ENCODE results near the gene FLCN.
"Not testable (repeated sequence)": the region's sequence is repeated elsewhere in the genome, so short reads cannot be mapped to it uniquely, and the experiment has no call there.

FLCN gene

GRCh38 chr17:17237026-17237799 is at the start of gene FLCN:
Gene FLCN (minus strand): TSS chr17:17237168. CDS start chr17:17228137, 9,031 bp downstream.
- DNase-seq, result peak; percentile 77

GRCh38 chr17:17285951-17286350 is 49.0 kb upstream of the FLCN start:
- DNase-seq, result no peak

GRCh38 chr17:17280613-17281549 is 43.9 kb upstream of the FLCN start, which contains the start of gene COPS3:
Gene COPS3 (minus strand): TSS chr17:17281246. CDS start chr17:17281186, 60 bp downstream.
- peak; percentile 72 for DNase-seq

GRCh38 chr17:17279316-17279715 is 42.3 kb upstream of the FLCN start:
- no peak for DNase-seq

GRCh38 chr17:17277431-17277830 is 40.5 kb upstream of the FLCN start:
- DNase-seq, result not testable (repeated sequence)

GRCh38 chr17:17275971-17276370 is 39.0 kb upstream of the FLCN start:
- DNase-seq, result no peak

- no peak for DNase-seq
Observed at GRCh38 chr17:17269926-17270773, 33.2 kb upstream of the FLCN start.

GRCh38 chr17:17264430-17264829 is 27.5 kb upstream of the FLCN start:
- DNase-seq, result peak; percentile 56

- no peak for DNase-seq
Observed at GRCh38 chr17:17258998-17259397, 22.0 kb upstream of the FLCN start.

GRCh38 chr17:17258011-17258410 is 21.0 kb upstream of the FLCN start:
- no peak for DNase-seq

- DNase-seq, result no peak
Observed at GRCh38 chr17:17256316-17256715, 19.3 kb upstream of the FLCN start.

GRCh38 chr17:17255689-17256088 is 18.7 kb upstream of the FLCN start:
- DNase-seq, result not testable (repeated sequence)

- DNase-seq, result no peak
Observed at GRCh38 chr17:17254036-17254435, 17.1 kb upstream of the FLCN start.

- no peak for DNase-seq
Observed at GRCh38 chr17:17253406-17253805, 16.4 kb upstream of the FLCN start.

GRCh38 chr17:17252149-17252661 is 15.2 kb upstream of the FLCN start:
- DNase-seq, result no peak

GRCh38 chr17:17246879-17247278 is 9.9 kb upstream of the FLCN start:
- no peak for DNase-seq

GRCh38 chr17:17243163-17243562 is 6.2 kb upstream of the FLCN start:
- no peak for DNase-seq

- DNase-seq, result no peak
Observed at GRCh38 chr17:17242246-17242645, 5.3 kb upstream of the FLCN start.

- DNase-seq, result no peak
Observed at GRCh38 chr17:17241656-17242055, 4.7 kb upstream of the FLCN start.

- no peak for DNase-seq
Observed at GRCh38 chr17:17239832-17240231, 2.9 kb upstream of the FLCN start.

GRCh38 chr17:17236295-17237025 is 508 bp downstream of the FLCN start:
- DNase-seq, result no peak

All from NCI-H2029 treated with DMSO at 0.1 percent for 48 hours (cell line).